HFFc6 (cell line): ENCODE data around the gene MAP2K2. TPM values are rescaled to one million over a fixed set of nuclear protein-coding genes. Genes with fewer than 3 reads are reported as not detected.
A peak's percentile ranks its signal among the peaks of the same experiment; 100 is the strongest.
"Not testable (repeated sequence)": the region's sequence is repeated elsewhere in the genome, so short reads cannot be mapped to it uniquely, and the experiment has no call there.

ENCODE experiments used
- DNase-seq: peaks from one replicate; pipeline ENCODE4 v3.0.0-alpha.2; 2018
- H3K27ac Mint-ChIP-seq: 2 replicates; pipeline ENCODE4 v1.8.0; 2020; ENCODE audit warnings: mild to moderate bottlenecking, mixed read lengths
- H3K27me3 Mint-ChIP-seq: 2 replicates; pipeline ENCODE4 v1.8.0; 2021; ENCODE audit warnings: mild to moderate bottlenecking, moderate library complexity, mixed read lengths; ENCODE audit not compliant: insufficient read depth
- H3K36me3 Mint-ChIP-seq: 2 replicates; pipeline ENCODE4 v1.8.0; 2021; ENCODE audit warnings: low read depth, mixed read lengths
- H3K4me1 Mint-ChIP-seq: 2 replicates; pipeline ENCODE4 v1.8.0; 2020; ENCODE audit warnings: low read depth, mixed read lengths
- H3K4me3 Mint-ChIP-seq: 2 replicates; pipeline ENCODE4 v1.8.0; 2020; ENCODE audit warnings: mild to moderate bottlenecking, moderate library complexity, mixed read lengths
- H3K9me3 Mint-ChIP-seq: 2 replicates; pipeline ENCODE4 v1.8.0; 2020; ENCODE audit warnings: mild to moderate bottlenecking, mixed read lengths
- CTCF ChIP-seq: fragments of 200-600 bp; sonication (generic); IDR thresholded peaks from 2 replicates; pipeline ENCODE4 v1.5.0; 2021; ENCODE audit warnings: antibody characterized with exemption, mild to moderate bottlenecking
- long read RNA-seq: library from polyadenylated mRNA; unstranded; transcript quantifications from one replicate; pipeline ENCODE4 v2.0.0, GENCODE V29; 2019
- total RNA-seq, 6 experiments: library from RNA; stranded (reverse); fragmentation: NEBNext Ultra II Directional; extraction: Animal tissue kit (Norgen Biotek cat#: 25700); gene quantifications; 2 replicates in 1 of 6; 3 replicates in 5 of 6; pipeline ENCODE4 v1.2.3, GENCODE V29; 2021

The MAP2K2 gene
- 100 to 1,000 TPM; 175 to 209 (median 187) TPM for total RNA-seq
- long read RNA-seq, transcript MAP2K2-201 (11 exons, 1,734 nt), result major isoform, 5 of 28 reads
- long read RNA-seq, partial matches to known transcripts, result 22 of 28 reads
- long read RNA-seq, other reads (novel, unspliced or antisense), result 0 of 28 reads

- H3K27me3 Mint-ChIP-seq, result no peaks in the 10 kb centered on the region; the same call in 1 of the 2 replicates
- TF ChIP-seq CTCF, result no peak
- peaks cover 9% of the 10 kb centered on the region for H3K36me3 Mint-ChIP-seq
- H3K9me3 Mint-ChIP-seq, result peaks cover 3% of the 10 kb centered on the region; the same call in 1 of the 2 replicates
- H3K4me3 Mint-ChIP-seq, result peak within 1 kb of the TSS; percentile 99
- DNase-seq, result peak; percentile 82
- peak within 1 kb of the TSS; percentile 90 for H3K27ac Mint-ChIP-seq
- peaks cover 35% of the 10 kb centered on the region for H3K4me1 Mint-ChIP-seq
Observed at GRCh38 chr19:4123615-4124568, at the start of gene MAP2K2. Gene MAP2K2 (minus strand): TSS chr19:4124122. CDS start chr19:4123875, 247 bp downstream.

DNA sequence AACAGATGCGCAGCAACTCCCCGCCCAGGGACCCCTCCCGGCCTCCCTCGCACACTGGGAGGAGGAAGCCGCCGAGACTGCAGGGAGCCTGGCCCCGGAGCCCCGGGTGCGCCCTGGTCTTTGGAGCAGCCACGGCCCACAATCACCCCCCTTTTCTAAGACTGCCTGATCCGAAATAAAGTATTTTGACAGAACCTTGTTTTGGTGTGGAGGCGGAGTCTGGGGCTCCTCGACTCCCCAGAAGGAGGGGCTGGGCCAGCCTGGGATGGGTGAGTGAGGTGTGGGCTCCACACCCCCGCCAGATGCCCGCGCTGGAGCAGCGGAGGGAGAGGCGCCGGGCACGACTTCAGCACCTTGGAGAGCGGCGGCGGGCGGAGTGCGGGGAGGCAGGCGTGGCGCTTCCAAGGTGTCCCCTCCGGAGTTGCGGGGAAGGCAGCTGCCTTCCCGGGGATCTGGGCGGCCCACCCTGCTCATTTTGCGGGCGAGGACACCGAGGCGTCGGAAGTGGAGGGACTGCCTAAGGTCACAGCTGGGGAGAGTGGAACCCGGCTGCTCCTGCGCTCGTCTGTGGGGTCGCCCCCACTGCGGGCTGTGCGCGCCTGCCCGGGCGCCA is 49.0 kb upstream of the MAP2K2 start:
- no peaks in the 10 kb centered on the region for H3K9me3 Mint-ChIP-seq
- no peaks in the 10 kb centered on the region for H3K36me3 Mint-ChIP-seq
- H3K27ac Mint-ChIP-seq, result no peak overlapping the region
- peaks cover 10% of the 10 kb centered on the region; the same call in 1 of the 2 replicates for H3K27me3 Mint-ChIP-seq
- H3K4me3 Mint-ChIP-seq, result no peak overlapping the region
- TF ChIP-seq CTCF, result no peak
- DNase-seq, result no peak
- H3K4me1 Mint-ChIP-seq, result no peaks in the 10 kb centered on the region

DNA sequence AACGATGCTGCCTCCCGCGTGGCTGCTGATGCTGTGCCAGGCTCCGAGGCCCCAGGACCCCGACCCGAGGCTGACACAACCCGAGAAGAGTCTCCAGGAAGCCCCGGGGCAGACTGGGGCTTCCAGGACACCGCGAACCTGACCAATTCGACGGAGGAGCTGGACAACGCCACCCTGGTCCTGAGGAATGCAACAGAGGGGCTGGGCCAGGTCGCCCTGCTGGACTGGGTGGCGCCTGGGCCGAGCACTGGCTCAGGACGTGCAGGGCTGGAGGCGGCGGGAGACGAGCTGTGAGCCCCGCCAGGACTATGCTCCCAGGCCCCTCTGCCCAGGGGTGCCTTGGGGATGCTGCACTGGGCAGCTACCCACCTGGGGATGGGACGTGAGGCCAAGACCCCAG is 47.8 kb upstream of the MAP2K2 start:
- Mint-ChIP-seq H3K4me1 (no peaks in the 10 kb centered on the region), H3K27ac (no peak overlapping the region), H3K4me3 (no peak overlapping the region), H3K27me3 (peaks cover 13% of the 10 kb centered on the region), H3K36me3 (no peaks in the 10 kb centered on the region), H3K9me3 (no peaks in the 10 kb centered on the region)
- DNase-seq, result no peak
- TF ChIP-seq CTCF, result no peak

GRCh38 chr19:4164262-4164661 is 40.3 kb upstream of the MAP2K2 start:
- H3K27me3 Mint-ChIP-seq, result peaks cover 24% of the 10 kb centered on the region
- no peak overlapping the region for H3K27ac Mint-ChIP-seq
- H3K4me1 Mint-ChIP-seq, result no peaks in the 10 kb centered on the region
- H3K4me3 Mint-ChIP-seq, result no peak overlapping the region
- no peak for TF ChIP-seq CTCF
- no peaks in the 10 kb centered on the region for H3K36me3 Mint-ChIP-seq
- no peak for DNase-seq
- no peaks in the 10 kb centered on the region for H3K9me3 Mint-ChIP-seq

GRCh38 chr19:4161415-4162077 is 37.6 kb upstream of the MAP2K2 start:
- Mint-ChIP-seq H3K36me3 (no peaks in the 10 kb centered on the region), H3K9me3 (no peaks in the 10 kb centered on the region), H3K4me3 (no peak overlapping the region), H3K27ac (no peak overlapping the region), H3K27me3 (peaks cover 21% of the 10 kb centered on the region), H3K4me1 (no peaks in the 10 kb centered on the region)
- TF ChIP-seq CTCF, result no peak
- DNase-seq, result no peak

- H3K36me3 Mint-ChIP-seq, H3K9me3 Mint-ChIP-seq, H3K4me3 Mint-ChIP-seq, H3K4me1 Mint-ChIP-seq, DNase-seq, H3K27ac Mint-ChIP-seq: not testable (repeated sequence)
- H3K27me3 Mint-ChIP-seq, result peaks cover 17% of the 10 kb centered on the region
Observed at GRCh38 chr19:4157971-4158370, 34.0 kb upstream of the MAP2K2 start.
